Measurements from ENCODE around the gene TTC38.

Gene TTC38

DNA sequence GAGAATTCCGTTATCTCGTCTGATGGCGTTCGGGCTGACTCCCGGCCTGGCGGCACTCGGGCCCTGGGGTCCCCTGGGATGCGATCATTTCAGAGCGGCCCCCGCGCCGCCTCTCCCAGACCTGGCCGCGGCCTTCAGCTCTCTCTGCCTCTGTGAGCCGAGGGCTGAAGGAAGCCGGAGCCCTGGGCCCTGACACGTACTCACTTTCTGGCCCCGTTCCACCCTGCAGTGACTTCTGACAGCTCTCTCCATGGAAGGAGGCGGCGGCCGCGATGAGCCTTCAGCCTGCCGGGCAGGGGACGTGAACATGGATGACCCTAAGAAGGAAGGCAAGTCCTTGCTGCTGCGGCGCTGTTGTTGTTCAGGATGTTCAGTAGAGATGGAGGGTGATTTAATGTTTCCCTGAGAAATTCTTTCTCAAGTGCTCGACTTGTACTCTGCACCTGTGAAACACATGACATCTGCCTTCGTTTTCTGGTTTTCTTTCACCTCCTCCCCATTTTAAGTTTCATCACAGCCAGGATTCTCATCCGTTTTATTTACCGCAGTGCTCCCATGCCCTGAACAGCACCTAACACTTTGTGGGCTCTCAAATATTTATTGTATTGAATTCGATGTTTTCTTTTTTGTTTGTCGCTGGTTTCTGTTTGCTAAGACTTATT, 29.5 kb downstream of the TTC38 start (continued):
- TF ChIP-seq OSR2 (tag by site-specific recombination; IDR thresholded peaks at IDR 0.05) (no peak), ZNF169 (tag by site-specific recombination; IDR thresholded peaks at IDR 0.05) (no peak), ZNF266 (tag by site-specific recombination; IDR thresholded peaks at IDR 0.05; ENCODE audit: low read depth) (no peak), ZNF184 (tag by site-specific recombination; IDR thresholded peaks at IDR 0.05) (no peak), ZBTB20 (tag by site-specific recombination; IDR thresholded peaks at IDR 0.05) (peak; percentile 61), ZFP41 (tag by site-specific recombination; IDR thresholded peaks at IDR 0.05; ENCODE audit: borderline replicate concordance) (no peak), ZNF366 (tag by site-specific recombination; conservative IDR thresholded peaks at IDR 0.05) (no peak), YY2 (tag by site-specific recombination; IDR thresholded peaks at IDR 0.05) (0 out of 2 replicates have a peak, but pooled peaks have one; percentile 31), ZNF112 (tag by site-specific recombination; IDR thresholded peaks at IDR 0.05) (no peak), ZNF2 (tag by site-specific recombination; IDR thresholded peaks at IDR 0.05) (no peak), KLF9 (tag by site-specific recombination; IDR thresholded peaks at IDR 0.05; ENCODE audit: low read depth) (no peak), ZNF423 (tag by site-specific recombination; IDR thresholded peaks at IDR 0.05) (no peak), ZNF501 (tag by site-specific recombination; IDR thresholded peaks at IDR 0.05) (peak; percentile 39; the same call in 1 of the 2 replicates), ZNF768 (tag by site-specific recombination; IDR thresholded peaks at IDR 0.05) (no peak), KLF10 (tag by site-specific recombination; IDR thresholded peaks at IDR 0.05) (peak; percentile 28), ZNF16 (tag by site-specific recombination; IDR thresholded peaks at IDR 0.05; ENCODE audit: low read depth) (no peak), ZFHX2 (tag by site-specific recombination; conservative IDR thresholded peaks at IDR 0.05) (peak; percentile 36; the same call in 1 of the 2 replicates)
- TF ChIP-seq, protein P1, sequence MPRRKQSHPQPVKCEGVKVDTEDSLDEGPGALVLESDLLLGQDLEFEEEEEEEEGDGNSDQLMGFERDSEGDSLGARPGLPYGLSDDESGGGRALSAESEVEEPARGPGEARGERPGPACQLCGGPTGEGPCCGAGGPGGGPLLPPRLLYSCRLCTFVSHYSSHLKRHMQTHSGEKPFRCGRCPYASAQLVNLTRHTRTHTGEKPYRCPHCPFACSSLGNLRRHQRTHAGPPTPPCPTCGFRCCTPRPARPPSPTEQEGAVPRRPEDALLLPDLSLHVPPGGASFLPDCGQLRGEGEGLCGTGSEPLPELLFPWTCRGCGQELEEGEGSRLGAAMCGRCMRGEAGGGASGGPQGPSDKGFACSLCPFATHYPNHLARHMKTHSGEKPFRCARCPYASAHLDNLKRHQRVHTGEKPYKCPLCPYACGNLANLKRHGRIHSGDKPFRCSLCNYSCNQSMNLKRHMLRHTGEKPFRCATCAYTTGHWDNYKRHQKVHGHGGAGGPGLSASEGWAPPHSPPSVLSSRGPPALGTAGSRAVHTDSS (tag by site-specific recombination; IDR thresholded peaks at IDR 0.05) = no peak
- TF ChIP-seq, protein P2, sequence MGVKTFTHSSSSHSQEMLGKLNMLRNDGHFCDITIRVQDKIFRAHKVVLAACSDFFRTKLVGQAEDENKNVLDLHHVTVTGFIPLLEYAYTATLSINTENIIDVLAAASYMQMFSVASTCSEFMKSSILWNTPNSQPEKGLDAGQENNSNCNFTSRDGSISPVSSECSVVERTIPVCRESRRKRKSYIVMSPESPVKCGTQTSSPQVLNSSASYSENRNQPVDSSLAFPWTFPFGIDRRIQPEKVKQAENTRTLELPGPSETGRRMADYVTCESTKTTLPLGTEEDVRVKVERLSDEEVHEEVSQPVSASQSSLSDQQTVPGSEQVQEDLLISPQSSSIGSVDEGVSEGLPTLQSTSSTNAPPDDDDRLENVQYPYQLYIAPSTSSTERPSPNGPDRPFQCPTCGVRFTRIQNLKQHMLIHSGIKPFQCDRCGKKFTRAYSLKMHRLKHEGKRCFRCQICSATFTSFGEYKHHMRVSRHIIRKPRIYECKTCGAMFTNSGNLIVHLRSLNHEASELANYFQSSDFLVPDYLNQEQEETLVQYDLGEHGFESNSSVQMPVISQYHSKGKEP (tag by site-specific recombination; IDR thresholded peaks at IDR 0.05) = no peak
- TF ChIP-seq, protein P3, sequence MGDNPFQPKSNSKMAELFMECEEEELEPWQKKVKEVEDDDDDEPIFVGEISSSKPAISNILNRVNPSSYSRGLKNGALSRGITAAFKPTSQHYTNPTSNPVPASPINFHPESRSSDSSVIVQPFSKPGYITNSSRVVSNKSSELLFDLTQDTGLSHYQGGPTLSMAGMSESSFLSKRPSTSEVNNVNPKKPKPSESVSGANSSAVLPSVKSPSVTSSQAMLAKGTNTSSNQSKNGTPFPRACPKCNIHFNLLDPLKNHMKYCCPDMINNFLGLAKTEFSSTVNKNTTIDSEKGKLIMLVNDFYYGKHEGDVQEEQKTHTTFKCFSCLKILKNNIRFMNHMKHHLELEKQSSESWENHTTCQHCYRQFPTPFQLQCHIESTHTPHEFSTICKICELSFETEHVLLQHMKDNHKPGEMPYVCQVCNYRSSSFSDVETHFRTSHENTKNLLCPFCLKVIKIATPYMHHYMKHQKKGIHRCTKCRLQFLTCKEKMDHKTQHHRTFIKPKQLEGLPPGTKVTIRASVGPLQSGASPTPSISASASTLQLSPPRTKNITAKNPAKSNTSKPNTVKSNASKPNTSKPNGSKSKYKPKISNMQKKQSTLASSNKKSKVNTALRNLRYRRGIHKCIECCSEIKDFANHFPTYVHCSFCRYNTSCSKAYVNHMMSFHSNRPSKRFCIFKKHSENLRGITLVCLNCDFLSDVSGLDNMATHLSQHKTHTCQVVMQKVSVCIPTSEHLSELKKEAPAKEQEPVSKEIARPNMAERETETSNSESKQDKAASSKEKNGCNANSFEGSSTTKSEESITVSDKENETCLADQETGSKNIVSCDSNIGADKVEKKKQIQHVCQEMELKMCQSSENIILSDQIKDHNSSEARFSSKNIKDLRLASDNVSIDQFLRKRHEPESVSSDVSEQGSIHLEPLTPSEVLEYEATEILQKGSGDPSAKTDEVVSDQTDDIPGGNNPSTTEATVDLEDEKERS (tag by site-specific recombination; IDR thresholded peaks at IDR 0.05) = no peak
- TF ChIP-seq, protein P4, sequence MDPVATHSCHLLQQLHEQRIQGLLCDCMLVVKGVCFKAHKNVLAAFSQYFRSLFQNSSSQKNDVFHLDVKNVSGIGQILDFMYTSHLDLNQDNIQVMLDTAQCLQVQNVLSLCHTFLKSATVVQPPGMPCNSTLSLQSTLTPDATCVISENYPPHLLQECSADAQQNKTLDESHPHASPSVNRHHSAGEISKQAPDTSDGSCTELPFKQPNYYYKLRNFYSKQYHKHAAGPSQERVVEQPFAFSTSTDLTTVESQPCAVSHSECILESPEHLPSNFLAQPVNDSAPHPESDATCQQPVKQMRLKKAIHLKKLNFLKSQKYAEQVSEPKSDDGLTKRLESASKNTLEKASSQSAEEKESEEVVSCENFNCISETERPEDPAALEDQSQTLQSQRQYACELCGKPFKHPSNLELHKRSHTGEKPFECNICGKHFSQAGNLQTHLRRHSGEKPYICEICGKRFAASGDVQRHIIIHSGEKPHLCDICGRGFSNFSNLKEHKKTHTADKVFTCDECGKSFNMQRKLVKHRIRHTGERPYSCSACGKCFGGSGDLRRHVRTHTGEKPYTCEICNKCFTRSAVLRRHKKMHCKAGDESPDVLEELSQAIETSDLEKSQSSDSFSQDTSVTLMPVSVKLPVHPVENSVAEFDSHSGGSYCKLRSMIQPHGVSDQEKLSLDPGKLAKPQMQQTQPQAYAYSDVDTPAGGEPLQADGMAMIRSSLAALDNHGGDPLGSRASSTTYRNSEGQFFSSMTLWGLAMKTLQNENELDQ (tag by site-specific recombination; IDR thresholded peaks at IDR 0.05; ENCODE audit: low read depth) = no peak
- TF ChIP-seq, protein P5, sequence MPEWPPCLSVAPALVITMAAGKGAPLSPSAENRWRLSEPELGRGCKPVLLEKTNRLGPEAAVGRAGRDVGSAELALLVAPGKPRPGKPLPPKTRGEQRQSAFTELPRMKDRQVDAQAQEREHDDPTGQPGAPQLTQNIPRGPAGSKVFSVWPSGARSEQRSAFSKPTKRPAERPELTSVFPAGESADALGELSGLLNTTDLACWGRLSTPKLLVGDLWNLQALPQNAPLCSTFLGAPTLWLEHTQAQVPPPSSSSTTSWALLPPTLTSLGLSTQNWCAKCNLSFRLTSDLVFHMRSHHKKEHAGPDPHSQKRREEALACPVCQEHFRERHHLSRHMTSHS (tag by site-specific recombination; IDR thresholded peaks at IDR 0.05) = no peak
- TF ChIP-seq, protein P6, sequence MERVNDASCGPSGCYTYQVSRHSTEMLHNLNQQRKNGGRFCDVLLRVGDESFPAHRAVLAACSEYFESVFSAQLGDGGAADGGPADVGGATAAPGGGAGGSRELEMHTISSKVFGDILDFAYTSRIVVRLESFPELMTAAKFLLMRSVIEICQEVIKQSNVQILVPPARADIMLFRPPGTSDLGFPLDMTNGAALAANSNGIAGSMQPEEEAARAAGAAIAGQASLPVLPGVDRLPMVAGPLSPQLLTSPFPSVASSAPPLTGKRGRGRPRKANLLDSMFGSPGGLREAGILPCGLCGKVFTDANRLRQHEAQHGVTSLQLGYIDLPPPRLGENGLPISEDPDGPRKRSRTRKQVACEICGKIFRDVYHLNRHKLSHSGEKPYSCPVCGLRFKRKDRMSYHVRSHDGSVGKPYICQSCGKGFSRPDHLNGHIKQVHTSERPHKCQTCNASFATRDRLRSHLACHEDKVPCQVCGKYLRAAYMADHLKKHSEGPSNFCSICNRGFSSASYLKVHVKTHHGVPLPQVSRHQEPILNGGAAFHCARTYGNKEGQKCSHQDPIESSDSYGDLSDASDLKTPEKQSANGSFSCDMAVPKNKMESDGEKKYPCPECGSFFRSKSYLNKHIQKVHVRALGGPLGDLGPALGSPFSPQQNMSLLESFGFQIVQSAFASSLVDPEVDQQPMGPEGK (tag by site-specific recombination; IDR thresholded peaks at IDR 0.05) = peak; percentile 81
- TF ChIP-seq, protein P7, sequence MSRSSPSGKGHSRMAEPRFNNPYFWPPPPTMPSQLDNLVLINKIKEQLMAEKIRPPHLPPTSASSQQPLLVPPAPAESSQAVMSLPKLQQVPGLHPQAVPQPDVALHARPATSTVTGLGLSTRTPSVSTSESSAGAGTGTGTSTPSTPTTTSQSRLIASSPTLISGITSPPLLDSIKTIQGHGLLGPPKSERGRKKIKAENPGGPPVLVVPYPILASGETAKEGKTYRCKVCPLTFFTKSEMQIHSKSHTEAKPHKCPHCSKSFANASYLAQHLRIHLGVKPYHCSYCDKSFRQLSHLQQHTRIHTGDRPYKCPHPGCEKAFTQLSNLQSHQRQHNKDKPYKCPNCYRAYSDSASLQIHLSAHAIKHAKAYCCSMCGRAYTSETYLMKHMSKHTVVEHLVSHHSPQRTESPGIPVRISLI (tag by site-specific recombination; IDR thresholded peaks at IDR 0.05) = no peak
